GM10266 (cell line): Measurements from ENCODE around the gene CELA1.

Experiments used
- DNase-seq: peaks from one replicate; pipeline ENCODE4 v3.0.0; 2012; ENCODE audit errors: extremely low spot score
- CTCF ChIP-seq: IDR thresholded peaks from 2 replicates; pipeline ENCODE4 v1.5.1; 2012; ENCODE audit warnings: mild to moderate bottlenecking, low read depth; ENCODE audit not compliant: control insufficient read depth, insufficient read depth; ENCODE audit errors: missing control alignments

CELA1 gene

GRCh38 chr12:51381226-51382079 is 35.0 kb upstream of the CELA1 start:
- no peak for TF ChIP-seq CTCF
- no peak for DNase-seq

DNA sequence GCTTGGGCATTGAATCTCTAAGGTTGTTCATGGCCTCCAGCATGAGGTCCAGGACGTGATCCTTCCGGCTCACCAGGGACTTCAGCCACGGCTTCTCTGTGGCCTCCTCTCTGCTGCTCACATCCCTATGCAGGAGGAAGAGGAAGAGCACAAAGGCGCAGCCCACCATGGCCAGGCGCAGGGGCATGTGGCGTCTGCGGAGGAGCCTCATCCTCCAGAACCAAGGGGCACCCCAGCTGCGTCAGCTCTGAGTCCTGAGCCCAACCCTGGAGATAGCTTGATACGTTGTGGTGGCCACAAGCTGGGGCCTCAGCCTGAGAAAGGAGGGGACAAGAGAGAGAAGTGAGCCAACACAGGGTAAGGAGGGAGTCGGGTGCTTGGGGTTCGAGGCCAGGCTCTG is 33.1 kb upstream of the CELA1 start:
- TF ChIP-seq CTCF: no peak

GRCh38 chr12:51378749-51379148 is 32.3 kb upstream of the CELA1 start:
- no peak for TF ChIP-seq CTCF
- no peak for DNase-seq

More for the DNA sequence above, 33.1 kb upstream of the CELA1 start:
- no peak for DNase-seq

GRCh38 chr12:51377099-51377984 is 30.9 kb upstream of the CELA1 start:
- TF ChIP-seq CTCF: peak; percentile 3
- no peak for DNase-seq

GRCh38 chr12:51374856-51375255 is 28.4 kb upstream of the CELA1 start:
- TF ChIP-seq CTCF: no peak
- no peak for DNase-seq

GRCh38 chr12:51374361-51374760 is 27.9 kb upstream of the CELA1 start:
- DNase-seq: no peak
- TF ChIP-seq CTCF: no peak
